Fibroblast of mammary gland (primary cell): Measurements from ENCODE around the gene TIPARP.
"Not testable (repeated sequence)": the region's sequence is repeated elsewhere in the genome, so short reads cannot be mapped to it uniquely, and the experiment has no call there.

Experiments used
- DNase-seq: peaks from one replicate; pipeline ENCODE4 v3.0.0-alpha.2; 2010; ENCODE audit warnings: low read depth
- H3K4me3 ChIP-seq: 2 replicates; pipeline ENCODE4 v1.5.1; 2011; ENCODE audit warnings: low read depth, mild to moderate bottlenecking, low read length, moderate library complexity; ENCODE audit not compliant: control insufficient read depth
- CTCF ChIP-seq: conservative IDR thresholded peaks from 2 replicates; pipeline ENCODE4 v1.5.1; 2011; ENCODE audit warnings: low read depth, low read length, inconsistent platforms; ENCODE audit not compliant: control insufficient read depth, insufficient read depth

The TIPARP gene

GRCh38 chr3:156729460-156730179, 55.2 kb downstream of the TIPARP start:
- H3K4me3 ChIP-seq = no peak overlapping the region
- TF ChIP-seq CTCF = no peak
- DNase-seq = no peak

- DNase-seq = no peak
- TF ChIP-seq CTCF = no peak
- no peak overlapping the region for H3K4me3 ChIP-seq
Observed at GRCh38 chr3:156731813-156732212, 57.4 kb downstream of the TIPARP start.

- TF ChIP-seq CTCF = no peak
- H3K4me3 ChIP-seq = no peak overlapping the region
- DNase-seq = no peak
Observed at GRCh38 chr3:156732261-156732660, 57.9 kb downstream of the TIPARP start.

- no peak for TF ChIP-seq CTCF
- no peak overlapping the region for H3K4me3 ChIP-seq
- DNase-seq = no peak
Observed at GRCh38 chr3:156732715-156733421, 58.5 kb downstream of the TIPARP start.

GRCh38 chr3:156734661-156735060, 60.3 kb downstream of the TIPARP start:
- DNase-seq, H3K4me3 ChIP-seq: not testable (repeated sequence)

GRCh38 chr3:156735471-156735870, 61.1 kb downstream of the TIPARP start:
- H3K4me3 ChIP-seq = no peak overlapping the region
- no peak for DNase-seq
- no peak for TF ChIP-seq CTCF

- not testable (repeated sequence) for DNase-seq, H3K4me3 ChIP-seq
Observed at GRCh38 chr3:156737049-156737448, 62.7 kb downstream of the TIPARP start.

- no peak for TF ChIP-seq CTCF
- no peak for DNase-seq
Observed at GRCh38 chr3:156738251-156738650, 63.9 kb downstream of the TIPARP start.

More at GRCh38 chr3:156738251-156738650, 63.9 kb downstream of the TIPARP start:
- no peak overlapping the region for H3K4me3 ChIP-seq
